ENCODE data around the gene GEMIN4.
"Not testable (repeated sequence)": the region's sequence is repeated elsewhere in the genome, so short reads cannot be mapped to it uniquely, and the experiment has no call there.

GEMIN4 gene

GRCh38 chr17:700504-701094 lies 51.5 kb downstream of the GEMIN4 start:
- peak; percentile 63 for DNase-seq (ENCODE audit: low spot score)

DNA sequence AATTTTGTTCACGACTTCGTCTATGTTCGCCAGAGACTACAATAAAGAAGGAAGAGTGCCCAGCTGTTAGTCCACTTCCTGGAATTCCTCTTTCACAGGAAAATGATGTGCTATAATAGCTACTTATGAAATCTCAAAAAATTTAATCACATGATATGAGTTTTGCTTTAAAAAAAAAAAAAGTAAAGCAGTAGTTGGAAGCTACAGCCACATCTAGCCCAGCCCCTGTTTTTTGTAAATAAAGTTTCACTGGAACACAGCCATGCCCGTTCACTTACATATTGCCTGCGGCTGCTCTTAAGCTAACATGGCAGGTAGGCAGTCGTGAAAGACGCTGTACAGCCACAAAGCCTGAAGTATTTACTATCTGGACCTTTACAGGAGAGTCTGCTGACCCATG lies 52.7 kb downstream of the GEMIN4 start:
- DNase-seq (ENCODE audit: low spot score), result no peak

DNA sequence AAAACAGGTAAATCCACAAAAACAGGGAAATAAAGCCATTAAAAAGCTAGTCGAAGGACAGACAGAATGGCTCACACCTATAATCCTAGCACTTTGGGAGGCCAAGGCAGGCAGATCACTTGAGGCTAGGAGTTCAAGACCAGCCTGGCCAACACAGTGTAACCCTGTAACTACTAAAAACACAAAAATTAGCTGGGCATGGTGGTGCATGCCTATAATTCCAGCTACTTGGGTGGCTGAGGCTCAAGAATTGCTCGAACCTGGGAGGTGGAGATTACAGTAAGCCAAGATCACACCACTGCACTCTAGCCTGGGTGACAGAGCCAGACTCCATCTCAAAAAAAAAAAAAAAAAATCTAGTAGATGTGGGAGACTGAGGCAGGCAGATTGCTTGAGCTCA lies 54.0 kb downstream of the GEMIN4 start:
- DNase-seq (ENCODE audit: low spot score), result not testable (repeated sequence)

DNA sequence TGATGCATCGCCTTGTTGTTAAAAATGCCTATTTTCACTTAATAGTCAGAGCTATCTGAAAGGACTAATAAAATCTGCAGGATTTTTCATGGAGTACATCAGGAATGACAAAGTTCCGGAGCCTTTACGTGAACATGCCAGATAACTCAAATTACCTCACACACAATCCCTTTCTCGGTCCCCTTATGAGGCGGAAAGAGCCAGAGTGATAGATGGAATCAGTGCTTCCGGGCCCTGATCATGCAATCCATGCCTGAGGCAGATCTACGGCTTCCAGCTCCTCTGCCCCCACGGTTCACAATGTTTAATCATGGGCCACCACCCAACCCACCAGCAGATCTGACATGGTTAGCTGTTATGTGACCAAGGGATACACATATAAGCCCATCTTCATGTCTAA lies 54.4 kb downstream of the GEMIN4 start:
- no peak for DNase-seq (ENCODE audit: low spot score)

GRCh38 chr17:696369-696768 lies 55.7 kb downstream of the GEMIN4 start:
- DNase-seq (ENCODE audit: low spot score), result no peak
